Activated naive CD8-positive, alpha-beta T cell (primary cell): Measurements from ENCODE around the gene KERA.

ENCODE experiments used
- H3K27ac Mint-ChIP-seq: one replicate; pipeline ENCODE4 v1.8.0; 2021; ENCODE audit warnings: mixed read lengths
- H3K27me3 Mint-ChIP-seq: one replicate; pipeline ENCODE4 v1.8.0; 2021; ENCODE audit warnings: mixed read lengths
- H3K36me3 Mint-ChIP-seq: one replicate; pipeline ENCODE4 v1.8.0; 2021; ENCODE audit warnings: mixed read lengths
- H3K4me1 Mint-ChIP-seq: one replicate; pipeline ENCODE4 v1.8.0; 2021; ENCODE audit warnings: low read depth, mixed read lengths
- H3K4me3 Mint-ChIP-seq: one replicate; pipeline ENCODE4 v1.8.0; 2021; ENCODE audit warnings: mild to moderate bottlenecking, mixed read lengths
- H3K9me3 Mint-ChIP-seq: one replicate; pipeline ENCODE4 v1.8.0; 2021; ENCODE audit warnings: low read depth, mixed read lengths

KERA gene

GRCh38 chr12:91004872-91005271 lies 53.0 kb downstream of the KERA start, which contains the start of gene EPYC:
Gene EPYC, minus strand, starts transcription at chr12:91004972. Its CDS starts 2,407 bp downstream, at chr12:91002565.
- H3K9me3 Mint-ChIP-seq: no peaks in the 10 kb centered on the region
- peaks cover 5% of the 10 kb centered on the region for H3K27me3 Mint-ChIP-seq
- no peaks in the 10 kb centered on the region for H3K36me3 Mint-ChIP-seq
- no peak within 1 kb of the TSS for H3K27ac Mint-ChIP-seq
- no peaks in the 10 kb centered on the region for H3K4me1 Mint-ChIP-seq
- no peak within 1 kb of the TSS for H3K4me3 Mint-ChIP-seq

GRCh38 chr12:91003737-91004136 lies 54.1 kb downstream of the KERA start:
- Mint-ChIP-seq H3K9me3 (no peaks in the 10 kb centered on the region), H3K27me3 (peaks cover 2% of the 10 kb centered on the region), H3K36me3 (no peaks in the 10 kb centered on the region), H3K4me3 (no peak overlapping the region), H3K4me1 (no peaks in the 10 kb centered on the region), H3K27ac (no peak overlapping the region)

- H3K4me1 Mint-ChIP-seq: no peaks in the 10 kb centered on the region
- H3K27ac Mint-ChIP-seq: no peak overlapping the region
- no peak overlapping the region for H3K4me3 Mint-ChIP-seq
- no peaks in the 10 kb centered on the region for H3K27me3 Mint-ChIP-seq
- H3K36me3 Mint-ChIP-seq: no peaks in the 10 kb centered on the region
- H3K9me3 Mint-ChIP-seq: no peaks in the 10 kb centered on the region
Observed at GRCh38 chr12:91001306-91001705, 56.5 kb downstream of the KERA start.
